ENCODE measurements around the gene WDR31. TPM values are rescaled to one million over a fixed set of nuclear protein-coding genes. Genes with fewer than 3 reads are reported as not detected.

Gene WDR31
- total and polyA plus RNA-seq, 2 of the 4 experiments (the other 2 are of a cell fraction), result 0.29 to 0.36 TPM

DNA sequence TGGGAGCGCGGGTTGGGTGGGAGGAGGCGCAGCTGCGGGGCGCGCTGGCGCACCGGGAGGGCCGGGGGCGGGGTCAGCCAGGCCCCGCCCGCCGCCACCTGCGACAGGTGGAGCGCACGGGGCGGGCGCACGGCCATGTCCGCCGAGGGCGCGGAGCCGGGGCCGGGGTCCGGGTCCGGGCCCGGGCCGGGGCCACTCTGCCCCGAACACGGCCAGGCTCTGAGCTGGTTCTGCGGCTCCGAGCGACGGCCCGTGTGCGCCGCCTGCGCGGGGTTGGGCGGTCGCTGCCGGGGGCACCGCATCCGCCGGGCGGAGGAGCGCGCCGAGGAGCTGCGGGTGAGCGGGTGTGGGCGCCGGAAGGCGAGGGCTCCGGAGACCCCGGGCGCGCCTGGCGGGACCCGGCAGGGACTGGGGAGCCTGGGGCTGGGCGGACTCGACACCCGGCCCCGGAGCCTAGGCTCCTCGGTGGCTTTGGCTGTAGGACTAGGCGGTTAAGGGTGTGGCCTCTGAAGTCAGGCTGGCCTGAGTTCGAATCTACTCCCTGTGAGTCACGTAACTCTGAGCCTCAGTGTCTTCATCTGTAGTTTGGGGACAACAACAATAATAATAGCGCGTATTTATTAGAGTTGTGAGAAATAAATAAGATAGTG is 9.5 kb upstream of the WDR31 start, which contains the start of gene BSPRY:
TSS of gene BSPRY (plus strand) at position 97 of the 650 bp plus-strand sequence. CDS start at position 136, 39 bp downstream.
- peak within 1 kb of the TSS; percentile 12 for H2AFZ ChIP-seq (replicated peaks; ENCODE audit: low read length, poor library complexity)

More for the DNA sequence above, 9.5 kb upstream of the WDR31 start, which contains the start of gene BSPRY:
- in situ Hi-C loops (cut with MboI; ENCODE audit: low sequenced_read_pairs) (no loop called here), intact Hi-C loops (cut with micrococcal nuclease) (no loop called here), dilution Hi-C loops (cut with HindIII; ENCODE audit: low sequenced_read_pairs, unreplicated experiment) (no loop called here)
- no peak for DNase-seq
- Histone ChIP-seq H3K27me3 (ENCODE audit: control insufficient read depth, insufficient read depth, low read length) (peaks cover 66% of the 10 kb centered on the region), H3K4me3 (ENCODE audit: insufficient read depth, low read depth, low read length) (no peak within 1 kb of the TSS), H3K36me3 (ENCODE audit: control insufficient read depth, insufficient read depth, low read length) (no peaks in the 10 kb centered on the region), H2AK5ac (ENCODE audit: low read depth, low read length) (no peak within 1 kb of the TSS), H3K56ac (ENCODE audit: extremely low read depth, insufficient read depth, low read length) (no peak within 1 kb of the TSS), H2BK120ac (ENCODE audit: low read depth, low read length) (no peak within 1 kb of the TSS), H2BK5ac (ENCODE audit: low read depth, low read length, poor library complexity, severe bottlenecking) (no peak within 1 kb of the TSS), H3K4me1 (ENCODE audit: control insufficient read depth, insufficient read depth, low read length) (no peaks in the 10 kb centered on the region), H4K5ac (ENCODE audit: low read depth, low read length) (no peak within 1 kb of the TSS), H3K23ac (ENCODE audit: low read depth, low read length) (peak within 1 kb of the TSS; percentile 31; the same call in 1 of the 2 replicates), H4K20me1 (ENCODE audit: insufficient read depth, low read length) (no peaks in the 10 kb centered on the region), H2BK20ac (ENCODE audit: low read depth, low read length) (no peak within 1 kb of the TSS), H3K9me3 (ENCODE audit: control insufficient read depth, insufficient read depth, low read length) (no peaks in the 10 kb centered on the region), H3K9me1 (ENCODE audit: insufficient read depth, low read length) (no peaks in the 10 kb centered on the region), H4K91ac (ENCODE audit: insufficient read depth, low read depth, low read length) (no peak within 1 kb of the TSS), H3K18ac (ENCODE audit: low read depth, low read length) (no peak within 1 kb of the TSS), H3K4ac (ENCODE audit: low read depth, low read length) (no peak within 1 kb of the TSS), H4K8ac (ENCODE audit: low read depth in 2 of 2, low read length in 2 of 2) (no peak within 1 kb of the TSS), H3K14ac (replicated peaks; ENCODE audit: low read depth, low read length) (no peak within 1 kb of the TSS), H3K4me2 (ENCODE audit: low read depth, low read length) (no peak within 1 kb of the TSS; the same call in 1 of the 2 replicates), H3K9ac (ENCODE audit: low read depth, low read length) (no peak within 1 kb of the TSS), H2AK9ac (replicated peaks; ENCODE audit: low read depth, low read length, poor library complexity) (no peak within 1 kb of the TSS), H2BK15ac (ENCODE audit: low read depth, low read length) (no peak within 1 kb of the TSS), H3K79me1 (ENCODE audit: low read depth in 1 of 2, low read length in 2 of 2) (no peaks in the 10 kb centered on the region), H3K27ac (ENCODE audit: insufficient read depth, low read length) (no peak within 1 kb of the TSS)
- no TSS peak for BruUV-seq (replicated peaks)
- ChIA-PET POLR2A (ENCODE audit: unreplicated experiment) (no interaction called here), CTCF (no interaction called here)
- no peak for TF ChIP-seq MAZ (IDR thresholded peaks at IDR 0.05; ENCODE audit: borderline replicate concordance, low read depth, low read length)
- TF ChIP-seq FOS (IDR thresholded peaks at IDR 0.05; ENCODE audit: low read depth, low read length), result no peak
- no peak for TF ChIP-seq NFE2L2 (IDR thresholded peaks at IDR 0.05; ENCODE audit: low read depth, low read length)
- TF ChIP-seq POLR2A (IDR thresholded peaks at IDR 0.05; ENCODE audit: low read depth, low read length), result no peak
- TF ChIP-seq SMC3 (IDR thresholded peaks at IDR 0.05; ENCODE audit: low read depth, low read length), result no peak
- TF ChIP-seq RFX5 (IDR thresholded peaks at IDR 0.05; ENCODE audit: low read depth, low read length), result no peak
- TF ChIP-seq, protein P1, sequence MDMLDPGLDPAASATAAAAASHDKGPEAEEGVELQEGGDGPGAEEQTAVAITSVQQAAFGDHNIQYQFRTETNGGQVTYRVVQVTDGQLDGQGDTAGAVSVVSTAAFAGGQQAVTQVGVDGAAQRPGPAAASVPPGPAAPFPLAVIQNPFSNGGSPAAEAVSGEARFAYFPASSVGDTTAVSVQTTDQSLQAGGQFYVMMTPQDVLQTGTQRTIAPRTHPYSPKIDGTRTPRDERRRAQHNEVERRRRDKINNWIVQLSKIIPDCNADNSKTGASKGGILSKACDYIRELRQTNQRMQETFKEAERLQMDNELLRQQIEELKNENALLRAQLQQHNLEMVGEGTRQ (IDR thresholded peaks at IDR 0.05; ENCODE audit: low read depth, low read length), result no peak
- TF ChIP-seq, protein P2, sequence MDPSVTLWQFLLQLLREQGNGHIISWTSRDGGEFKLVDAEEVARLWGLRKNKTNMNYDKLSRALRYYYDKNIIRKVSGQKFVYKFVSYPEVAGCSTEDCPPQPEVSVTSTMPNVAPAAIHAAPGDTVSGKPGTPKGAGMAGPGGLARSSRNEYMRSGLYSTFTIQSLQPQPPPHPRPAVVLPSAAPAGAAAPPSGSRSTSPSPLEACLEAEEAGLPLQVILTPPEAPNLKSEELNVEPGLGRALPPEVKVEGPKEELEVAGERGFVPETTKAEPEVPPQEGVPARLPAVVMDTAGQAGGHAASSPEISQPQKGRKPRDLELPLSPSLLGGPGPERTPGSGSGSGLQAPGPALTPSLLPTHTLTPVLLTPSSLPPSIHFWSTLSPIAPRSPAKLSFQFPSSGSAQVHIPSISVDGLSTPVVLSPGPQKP (IDR thresholded peaks at IDR 0.05; ENCODE audit: borderline replicate concordance, low read depth, low read length), result no peak
- no peak for TF ChIP-seq BHLHE40 (IDR thresholded peaks at IDR 0.05; ENCODE audit: low read depth, low read length)
- TF ChIP-seq, protein P3, sequence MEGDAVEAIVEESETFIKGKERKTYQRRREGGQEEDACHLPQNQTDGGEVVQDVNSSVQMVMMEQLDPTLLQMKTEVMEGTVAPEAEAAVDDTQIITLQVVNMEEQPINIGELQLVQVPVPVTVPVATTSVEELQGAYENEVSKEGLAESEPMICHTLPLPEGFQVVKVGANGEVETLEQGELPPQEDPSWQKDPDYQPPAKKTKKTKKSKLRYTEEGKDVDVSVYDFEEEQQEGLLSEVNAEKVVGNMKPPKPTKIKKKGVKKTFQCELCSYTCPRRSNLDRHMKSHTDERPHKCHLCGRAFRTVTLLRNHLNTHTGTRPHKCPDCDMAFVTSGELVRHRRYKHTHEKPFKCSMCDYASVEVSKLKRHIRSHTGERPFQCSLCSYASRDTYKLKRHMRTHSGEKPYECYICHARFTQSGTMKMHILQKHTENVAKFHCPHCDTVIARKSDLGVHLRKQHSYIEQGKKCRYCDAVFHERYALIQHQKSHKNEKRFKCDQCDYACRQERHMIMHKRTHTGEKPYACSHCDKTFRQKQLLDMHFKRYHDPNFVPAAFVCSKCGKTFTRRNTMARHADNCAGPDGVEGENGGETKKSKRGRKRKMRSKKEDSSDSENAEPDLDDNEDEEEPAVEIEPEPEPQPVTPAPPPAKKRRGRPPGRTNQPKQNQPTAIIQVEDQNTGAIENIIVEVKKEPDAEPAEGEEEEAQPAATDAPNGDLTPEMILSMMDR (conservative IDR thresholded peaks at IDR 0.05; ENCODE audit: low read depth, low read length), result no peak
- no peak for TF ChIP-seq RCOR1 (IDR thresholded peaks at IDR 0.05; ENCODE audit: insufficient replicate concordance, low read length)
- no peak for TF ChIP-seq RAD21 (IDR thresholded peaks at IDR 0.05; ENCODE audit: low read length)
- no peak for TF ChIP-seq MAFK (IDR thresholded peaks at IDR 0.05; ENCODE audit: low read depth, low read length)
- TF ChIP-seq CHD1 (IDR thresholded peaks at IDR 0.05; ENCODE audit: low read depth, low read length), result no peak
- TF ChIP-seq CEBPB (IDR thresholded peaks at IDR 0.05; ENCODE audit: low read depth, low read length), result no peak
- 2% methylated on average over 18 of the region's 71 CpGs; no CpG with 5 or more reads in 1 of the 2 experiments for WGBS, 2 experiments (ENCODE audit: extremely low coverage in 2 of 2, insufficient read length in 1 of 2)
- ATAC-seq (ENCODE audit: low read depth), result peak; percentile 61

Measured in IMR-90 (cell line).